NCI-H1694 treated with DMSO at 0.1 percent for 48 hours (cell line): ENCODE results near the gene KPNB1.
A peak's percentile ranks its signal among the peaks of the same experiment; 100 is the strongest.

Source experiments
- DNase-seq: peaks from one replicate; lab custom pipeline; 2025; lab: John Stamatoyannopoulos, UW

Gene KPNB1

DNA sequence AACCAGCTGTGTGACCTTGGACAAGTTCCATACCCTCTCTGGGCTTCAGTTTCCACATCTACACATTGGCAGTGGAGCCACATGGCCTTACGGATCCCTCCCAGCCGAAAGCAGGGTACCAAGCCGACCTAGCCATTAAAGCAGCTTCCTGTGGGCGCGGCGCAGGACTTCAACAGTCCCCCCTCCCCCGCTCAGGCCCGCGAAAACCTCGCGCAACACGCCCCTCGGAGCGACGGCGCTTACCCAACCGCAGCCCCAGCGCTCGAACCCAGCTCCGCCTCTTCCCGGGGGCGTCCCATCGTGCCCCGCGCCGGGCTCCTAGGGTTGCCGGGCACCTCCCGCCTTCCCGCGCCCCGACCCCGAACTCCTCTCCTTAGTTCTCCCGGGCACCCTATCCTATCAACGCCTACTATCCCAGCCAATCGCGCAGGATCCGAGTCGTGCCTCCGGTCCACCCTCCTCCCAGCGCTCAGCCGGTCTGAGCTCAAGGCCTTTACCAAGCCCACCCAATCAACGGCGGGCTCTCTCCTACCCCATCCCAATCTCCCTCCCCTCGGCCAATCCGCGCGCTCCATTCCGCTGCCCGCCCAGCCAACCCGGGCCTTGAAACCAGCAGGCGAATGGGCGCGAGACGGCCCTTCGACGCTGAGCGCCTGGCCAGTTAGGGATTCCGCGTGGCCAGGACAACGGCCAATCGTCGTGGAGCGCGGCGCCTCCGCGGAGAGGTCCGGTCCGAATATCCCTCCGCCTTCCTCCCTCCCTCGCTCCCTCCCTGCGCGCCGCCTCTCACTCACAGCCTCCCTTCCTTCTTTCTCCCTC is at the start of gene KPNB1:
KPNB1 (plus strand) TSS at position 767 of the 819 bp plus-strand sequence. CDS start 326 bp downstream, outside the sequence.
- peak; percentile 100 for DNase-seq

DNA sequence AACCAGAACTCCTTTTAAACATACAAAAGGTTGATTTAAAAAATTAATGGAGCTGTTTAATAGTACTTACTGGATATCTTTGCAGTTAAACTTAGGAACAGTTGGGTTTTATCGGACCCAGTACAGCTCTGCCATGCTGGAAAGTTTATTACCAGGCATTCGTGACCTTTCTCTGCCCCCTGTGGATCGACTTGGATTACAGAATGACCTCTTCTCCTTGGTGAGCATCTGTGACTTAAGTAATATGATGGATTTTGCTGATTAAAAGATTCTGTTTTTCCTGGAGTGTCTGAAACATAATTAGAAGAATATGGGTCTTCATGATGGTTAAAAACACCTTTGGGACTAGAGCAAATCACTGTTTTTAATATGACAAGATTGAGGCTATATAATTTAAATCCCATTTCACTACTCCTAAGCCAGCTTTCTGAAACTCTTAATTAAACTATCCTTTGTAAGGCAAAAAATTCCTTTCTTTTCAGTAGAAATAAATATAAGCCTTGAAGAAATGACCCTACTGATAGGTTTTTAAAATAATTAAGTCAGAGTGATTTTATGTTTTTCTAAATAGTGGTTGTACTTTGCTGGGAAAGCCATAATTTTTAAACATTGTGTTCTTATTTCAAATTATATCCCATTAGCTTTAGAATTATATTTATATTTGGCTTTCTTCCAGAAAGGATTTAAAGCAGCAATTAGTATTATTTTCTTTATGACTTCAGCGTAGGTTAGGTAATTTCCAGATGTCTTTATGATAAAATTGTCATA is 45.7 kb upstream of the KPNB1 start:
- DNase-seq: no peak

DNA sequence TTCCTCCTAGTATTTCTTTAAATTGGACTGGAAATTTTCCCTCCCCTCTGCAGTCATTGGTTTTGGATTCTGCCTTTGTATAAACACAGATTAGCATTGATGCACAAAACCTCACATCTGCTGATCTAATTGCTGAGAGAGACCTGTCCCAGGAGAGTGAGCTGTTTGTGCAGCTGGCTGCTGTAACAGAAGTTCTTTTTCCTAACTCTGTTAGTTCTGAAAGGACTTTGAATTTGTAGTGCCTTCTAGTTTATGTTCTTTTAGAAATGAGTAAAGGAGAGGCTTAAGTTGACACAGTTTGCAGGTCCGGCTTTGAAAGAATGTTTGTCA is 45.2 kb upstream of the KPNB1 start:
- peak; percentile 94 for DNase-seq

DNA sequence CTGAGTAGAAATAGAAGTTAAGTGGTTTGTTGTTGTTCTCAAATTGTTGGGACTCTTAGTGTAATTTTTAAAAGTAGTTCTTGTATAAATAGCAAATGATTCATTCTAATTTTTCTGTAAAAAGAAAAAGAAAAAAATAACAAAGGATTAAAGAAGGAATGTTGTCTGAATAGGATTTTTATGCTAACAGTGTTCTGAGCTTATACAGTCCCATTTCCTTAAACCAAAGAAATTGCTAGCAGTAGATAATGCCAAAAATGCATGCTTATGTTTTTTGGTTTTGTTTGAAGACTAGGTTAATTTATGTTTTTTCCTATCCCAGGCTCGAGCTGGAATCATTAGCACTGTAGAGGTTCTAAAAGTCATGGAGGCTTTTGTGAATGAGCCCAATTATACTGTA is 44.7 kb upstream of the KPNB1 start:
- DNase-seq: no peak

DNA sequence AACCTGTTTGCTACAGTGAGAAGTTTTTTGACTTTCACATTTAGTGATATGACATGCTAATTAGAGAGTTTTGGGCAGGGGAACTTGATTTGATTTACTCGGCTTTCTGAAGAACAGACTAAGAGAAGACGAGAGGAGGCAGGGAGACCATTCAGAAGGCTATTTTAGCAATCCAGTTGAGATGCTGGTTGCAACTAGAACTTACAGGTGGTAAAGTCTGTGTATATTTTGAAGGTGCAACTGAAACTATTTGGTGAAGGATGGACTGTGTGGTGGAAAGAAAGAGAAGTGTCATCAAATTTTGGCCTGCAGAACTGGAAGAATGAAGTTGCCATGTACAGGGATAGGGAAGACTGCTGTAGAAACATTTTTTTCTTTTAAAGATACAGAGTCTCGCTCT is 42.2 kb upstream of the KPNB1 start:
- no peak for DNase-seq

DNA sequence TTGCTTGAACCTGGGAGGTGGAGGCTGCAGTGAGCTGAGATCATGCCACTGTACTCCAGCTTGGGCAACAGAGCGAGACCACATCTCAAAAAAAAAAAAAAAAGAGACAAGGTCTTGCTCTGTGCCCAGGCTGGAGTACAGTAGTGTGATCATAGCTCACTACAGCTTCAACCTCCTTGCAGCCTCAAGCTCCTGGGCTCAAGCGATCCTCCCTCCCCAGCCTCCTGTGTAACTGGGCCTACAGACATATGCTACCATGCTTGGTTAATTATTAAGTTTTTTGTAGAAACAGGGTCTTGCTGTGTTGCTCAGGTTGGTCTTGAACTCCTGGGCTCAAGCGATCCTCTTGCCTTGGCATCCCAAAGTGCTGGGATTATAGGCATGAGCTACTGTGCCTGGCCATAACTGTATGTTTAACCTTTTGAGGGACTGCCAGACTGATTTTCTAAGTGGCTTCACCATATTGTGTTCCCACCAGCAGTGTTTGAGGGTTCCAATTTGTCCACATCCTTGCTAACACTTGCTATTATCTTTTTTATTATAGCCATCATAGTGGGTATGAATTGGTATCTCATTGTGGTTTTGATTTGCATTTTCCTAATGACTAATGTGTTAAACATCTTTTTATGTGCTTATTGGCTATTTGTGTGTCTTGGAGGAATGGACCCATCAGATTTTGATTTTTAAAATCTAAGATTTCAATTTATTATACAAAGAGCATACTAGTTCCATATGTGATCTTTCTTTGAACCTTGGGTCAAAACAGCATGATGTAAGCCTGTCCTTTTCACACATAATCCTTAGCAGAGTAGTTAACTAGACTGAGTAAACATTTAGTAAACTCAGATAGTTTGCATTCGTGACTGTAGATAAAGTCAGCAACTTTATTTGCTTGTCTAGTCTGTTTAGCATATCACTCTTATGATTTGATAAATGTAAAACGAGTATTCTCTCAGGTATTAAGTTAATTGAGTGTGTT is 38.1 kb upstream of the KPNB1 start:
- no peak for DNase-seq

DNA sequence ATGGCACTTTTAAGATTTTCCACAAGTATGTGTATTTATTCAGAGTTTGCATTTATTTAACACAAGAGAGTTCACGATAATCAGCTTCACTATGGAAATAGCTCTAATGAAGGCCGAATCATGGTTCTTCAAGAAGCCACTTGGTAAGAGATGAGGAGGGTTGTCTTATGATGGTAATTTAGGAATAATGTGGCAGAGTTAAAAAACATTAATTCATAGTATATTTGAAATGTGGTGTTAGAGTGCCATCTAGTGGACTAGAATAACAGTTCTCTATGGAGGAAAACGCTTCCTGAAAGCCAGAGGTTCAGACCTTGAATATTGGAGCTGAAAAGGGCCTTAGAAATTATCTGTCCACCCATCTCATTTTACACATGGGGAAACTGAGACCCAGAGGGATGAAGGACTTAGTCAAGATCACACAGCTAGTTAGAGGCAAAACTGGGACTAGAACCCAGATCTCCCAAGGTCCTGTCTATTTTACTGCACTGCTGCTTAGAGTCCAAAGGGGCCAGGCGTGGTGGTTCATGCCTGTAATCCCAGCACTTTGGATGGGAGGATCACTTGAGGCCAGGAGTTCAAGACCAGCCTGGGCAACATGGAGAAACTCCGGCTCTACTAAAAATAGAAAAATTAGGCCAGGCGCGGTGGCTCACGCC is 33.8 kb upstream of the KPNB1 start:
- DNase-seq: peak; percentile 76

DNA sequence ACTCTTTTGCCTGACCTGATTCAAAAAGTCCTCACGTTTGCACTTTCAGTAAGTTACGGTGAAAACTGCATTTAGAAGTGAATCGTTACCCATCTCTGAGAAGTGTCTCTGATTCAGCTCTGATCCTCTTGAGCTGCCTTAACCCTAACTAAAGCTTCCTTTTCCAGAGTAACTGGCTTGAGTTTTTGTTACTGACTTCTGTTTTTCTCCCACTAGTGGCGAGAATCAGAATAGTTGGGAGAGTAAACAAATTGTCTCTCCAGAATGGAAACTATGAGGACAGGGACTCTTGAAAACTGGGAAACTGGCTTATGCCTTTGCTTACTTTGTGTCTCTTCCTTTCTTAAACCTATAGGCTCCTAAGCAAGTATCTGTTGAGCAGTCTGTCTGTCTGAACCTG is 31.3 kb upstream of the KPNB1 start:
- DNase-seq: peak; percentile 4

DNA sequence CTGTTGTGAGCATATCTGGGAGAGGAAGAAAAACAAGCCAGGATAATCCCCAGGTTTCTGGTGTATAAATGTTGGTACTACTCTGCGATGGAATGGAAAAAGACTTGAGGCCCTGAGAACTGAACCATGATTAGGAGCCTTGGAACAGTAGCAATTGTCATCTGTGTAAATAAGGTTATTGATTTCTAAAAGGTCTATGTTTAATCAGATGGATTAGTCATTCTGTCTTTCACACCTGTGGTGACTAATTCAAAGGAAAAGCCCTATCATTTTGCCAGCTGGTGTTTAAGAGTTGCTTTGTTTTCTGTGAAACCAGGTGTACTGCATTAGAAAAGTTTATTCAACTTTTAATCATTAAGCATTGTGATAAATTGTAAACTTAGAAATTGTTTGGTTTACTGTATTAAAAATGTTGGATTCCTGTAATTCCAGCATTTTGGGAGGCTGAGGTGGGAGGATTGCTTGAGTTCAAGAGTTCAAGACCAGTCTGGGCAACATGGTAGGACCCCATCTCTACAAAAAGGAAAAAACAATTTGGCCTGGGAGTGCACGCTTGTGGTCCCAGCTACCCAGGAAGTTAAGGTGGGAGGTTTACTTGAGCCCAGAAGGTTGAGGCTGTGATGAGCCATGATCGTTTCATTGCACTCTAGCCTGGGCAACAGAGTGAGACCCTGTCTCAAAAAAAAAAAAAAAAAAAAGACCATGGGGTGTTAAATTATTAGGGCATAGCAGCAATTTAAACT is 29.0 kb upstream of the KPNB1 start:
- DNase-seq: no peak

DNA sequence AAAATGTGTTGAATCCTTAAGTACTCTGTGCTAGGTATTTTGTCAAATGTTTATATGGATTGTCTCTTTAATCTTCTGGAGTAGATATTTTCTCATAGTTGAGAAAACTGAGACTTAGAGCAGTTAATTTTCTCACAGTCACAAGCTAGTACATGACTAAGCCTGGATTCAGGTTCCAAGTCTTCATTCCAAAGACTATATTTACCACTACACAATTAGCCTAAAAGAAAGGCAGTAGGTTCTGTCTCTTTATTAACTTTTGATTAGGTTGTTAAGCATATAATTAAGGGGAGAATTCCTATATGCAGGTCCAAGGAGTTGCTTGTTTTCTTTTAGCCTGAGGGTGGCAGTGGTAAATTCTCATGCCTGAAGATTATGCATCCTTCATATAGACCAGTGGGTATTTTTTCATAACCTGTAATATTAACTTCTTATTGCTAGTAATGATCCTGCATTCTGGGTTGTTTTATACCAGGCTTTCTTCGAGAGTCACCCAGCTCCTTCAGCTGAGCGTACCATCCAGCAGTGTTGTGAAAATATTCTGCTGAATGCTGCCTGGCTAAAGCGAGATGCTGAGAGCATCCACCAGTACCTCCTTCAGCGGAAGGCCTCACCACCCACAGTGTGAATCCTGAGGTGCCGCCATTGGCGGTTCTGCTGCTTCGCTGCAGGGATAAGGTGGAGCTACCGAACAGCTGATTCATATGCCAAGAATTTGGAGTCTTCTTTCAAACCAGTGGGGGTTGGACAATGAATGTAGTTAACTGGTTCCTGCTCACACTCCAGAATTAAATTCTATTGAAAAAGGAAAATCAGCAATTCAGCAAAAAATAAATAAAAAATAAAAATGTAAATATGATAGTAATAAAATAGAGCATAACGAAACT is 28.2 kb upstream of the KPNB1 start:
- no peak for DNase-seq

DNA sequence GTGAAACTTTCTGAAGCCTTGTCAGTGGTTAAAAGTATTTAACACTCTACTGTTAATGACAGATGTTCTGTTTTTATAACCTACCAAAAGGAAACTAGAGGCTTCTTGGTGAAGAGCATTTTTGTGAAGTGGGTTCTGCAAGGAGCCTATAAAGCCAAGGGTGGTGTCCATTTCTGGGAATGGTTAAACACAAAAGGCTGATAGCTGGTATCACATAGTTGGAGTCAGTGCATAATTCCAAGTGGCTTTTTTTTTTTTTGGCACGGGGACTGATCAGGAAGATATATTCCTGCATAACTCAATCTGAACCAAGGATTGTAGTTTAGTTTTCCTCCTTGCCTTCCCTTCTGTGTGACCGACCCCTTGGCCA is 27.6 kb upstream of the KPNB1 start:
- DNase-seq: no peak

DNA sequence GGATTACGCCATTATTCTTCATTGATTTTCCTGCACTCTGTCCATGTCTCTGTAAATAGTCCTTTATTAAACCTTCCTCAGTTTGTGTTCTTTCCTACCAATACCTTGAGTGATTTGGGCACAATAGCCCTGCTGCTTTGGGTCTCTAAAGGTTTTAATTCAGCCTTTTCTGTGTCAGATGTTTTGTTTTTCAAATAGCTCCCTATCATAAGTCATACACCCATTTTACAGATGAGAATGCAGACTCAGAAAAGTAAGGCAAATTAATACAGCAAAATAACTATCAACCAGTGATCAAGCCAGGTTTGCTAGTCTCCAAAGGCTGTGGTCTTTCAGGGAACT is 25.0 kb upstream of the KPNB1 start:
- DNase-seq: no peak

DNA sequence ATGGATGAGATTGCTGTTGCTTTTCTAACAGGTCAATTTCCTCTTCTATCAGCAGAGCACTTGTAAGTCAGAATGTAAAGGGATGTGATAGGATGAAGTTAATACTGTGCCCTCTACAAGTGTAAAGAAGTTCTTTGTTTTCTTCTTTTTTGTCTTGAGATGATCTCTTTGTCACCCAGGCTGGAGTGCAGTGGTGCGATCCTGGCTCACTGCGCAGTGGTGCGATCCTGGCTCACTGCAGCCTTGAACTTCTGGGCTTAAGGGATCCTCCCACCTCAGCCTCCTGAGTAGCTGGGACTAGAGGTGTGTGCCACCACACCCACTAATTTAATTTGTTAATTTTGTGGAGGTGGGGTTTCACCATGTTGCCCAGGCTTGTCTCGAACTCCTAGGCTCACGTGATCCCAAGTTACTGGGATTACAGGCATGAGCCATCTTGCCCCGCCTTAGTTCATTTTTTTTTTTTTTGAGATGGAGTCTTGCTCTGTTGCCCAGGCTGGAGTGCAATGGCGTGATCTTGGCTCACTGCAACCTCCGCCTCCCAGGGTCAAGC is 21.6 kb upstream of the KPNB1 start:
- DNase-seq: no peak

DNA sequence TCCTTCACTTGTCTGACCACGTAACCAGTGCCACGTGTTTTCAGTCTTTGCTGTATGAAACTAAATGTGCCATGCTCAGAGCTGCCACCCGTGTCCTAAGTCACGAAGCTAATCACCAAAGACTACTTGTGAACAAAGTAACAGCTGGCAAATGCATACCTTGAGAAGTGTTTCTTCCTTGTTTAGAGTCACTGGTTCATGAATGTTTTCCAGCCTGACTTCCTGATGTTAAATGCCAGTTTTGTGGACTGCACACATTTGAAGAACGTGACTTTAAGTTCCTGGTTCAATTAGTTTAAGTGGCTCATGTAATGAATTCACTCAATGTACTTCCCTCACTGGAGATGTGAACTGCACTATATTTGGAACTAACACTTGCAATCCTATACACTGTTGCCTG is 19.9 kb upstream of the KPNB1 start:
- DNase-seq: no peak

DNA sequence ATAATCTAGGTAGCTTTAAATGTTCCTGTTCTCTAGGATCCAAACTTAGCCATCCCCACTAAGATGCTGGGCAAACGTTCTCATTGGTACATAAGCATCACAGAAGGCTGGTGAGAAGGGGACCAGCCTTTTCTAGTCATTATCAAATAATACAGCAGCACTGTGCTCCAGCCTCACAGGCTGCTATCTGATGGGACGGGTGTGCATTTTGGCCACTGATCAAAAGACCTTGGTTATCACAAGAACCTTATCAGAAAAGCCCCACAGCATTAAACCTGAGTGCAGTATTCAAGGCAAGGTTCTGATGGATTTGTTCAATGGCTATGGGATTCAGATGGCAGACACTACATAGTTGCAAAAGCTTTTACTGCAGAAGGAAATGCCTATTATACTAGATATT is 19.1 kb upstream of the KPNB1 start:
- no peak for DNase-seq

DNA sequence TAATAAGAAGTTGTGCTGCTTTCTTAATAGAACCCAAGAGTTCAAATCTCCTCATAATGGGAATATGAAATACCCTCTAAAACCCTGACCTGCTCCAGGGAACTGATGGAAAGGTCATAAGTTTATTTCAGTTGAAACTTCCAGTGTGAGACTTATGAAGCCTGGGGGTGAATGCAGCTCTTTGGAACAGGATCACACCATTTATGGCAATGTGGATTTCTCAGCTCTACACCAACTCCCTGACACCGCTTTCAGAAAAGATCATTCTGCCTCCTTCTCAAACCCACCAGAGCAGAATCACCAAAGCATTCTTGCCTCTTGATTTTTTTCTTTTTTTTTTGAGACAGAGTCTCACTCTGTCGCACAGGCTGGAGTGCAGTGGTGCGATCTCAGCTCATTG is 16.7 kb upstream of the KPNB1 start:
- DNase-seq: no peak

DNA sequence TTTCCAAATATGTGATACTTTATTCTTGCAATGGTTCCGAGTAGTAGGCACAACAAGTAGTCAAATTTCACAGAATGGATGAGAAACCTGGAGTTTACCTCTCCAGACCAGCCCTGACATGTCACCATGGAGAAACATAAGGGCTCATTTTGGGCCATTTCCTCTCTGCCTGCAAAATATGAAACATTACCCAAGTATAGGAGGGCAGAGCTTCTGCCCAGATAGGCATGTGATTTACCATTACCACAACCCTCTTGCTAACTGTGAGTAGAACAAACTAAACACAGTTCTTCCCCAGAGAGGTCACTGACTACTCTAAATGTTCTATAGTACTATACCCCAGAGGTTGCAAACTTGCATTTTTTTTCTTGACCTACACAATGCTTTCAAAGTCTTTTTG is 15.7 kb upstream of the KPNB1 start:
- DNase-seq: peak; percentile 15

DNA sequence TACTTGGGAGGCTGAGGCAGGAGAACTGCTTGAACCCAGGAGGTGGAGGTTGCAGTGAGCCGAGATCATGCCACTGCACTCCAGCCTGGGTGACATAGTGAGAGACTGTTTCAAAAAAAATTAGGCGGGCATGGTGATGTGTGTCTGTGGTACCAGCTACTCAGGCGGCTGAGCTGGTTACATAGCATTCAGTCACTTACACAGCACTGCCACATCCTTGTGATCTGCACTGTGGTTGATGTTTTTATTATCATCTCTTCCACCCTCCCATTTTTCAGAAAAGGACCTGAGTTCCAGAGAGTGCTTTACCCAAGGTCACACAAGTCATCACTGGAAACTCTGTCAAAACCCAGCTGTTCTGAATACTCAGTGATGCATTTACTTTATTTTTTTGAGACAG is 14.8 kb upstream of the KPNB1 start:
- DNase-seq: no peak

DNA sequence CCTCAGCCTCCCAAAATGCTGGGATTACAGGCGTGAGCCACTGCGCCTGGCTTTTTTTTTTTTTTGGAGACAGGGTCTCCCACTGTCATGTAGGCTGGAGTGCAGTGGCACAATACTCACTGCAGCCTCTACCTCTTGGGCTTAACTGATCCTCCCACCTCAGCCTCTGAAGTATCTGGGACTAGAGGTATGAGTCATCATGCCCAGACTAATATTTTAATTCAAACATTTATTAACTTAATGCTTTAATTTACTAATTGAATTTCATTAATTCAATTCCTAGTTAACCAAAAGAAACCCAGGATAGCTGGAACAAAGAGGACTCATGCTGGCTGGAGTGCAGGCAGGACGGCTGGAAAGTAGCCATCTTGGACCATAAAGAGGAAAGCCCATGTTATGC is 14.0 kb upstream of the KPNB1 start:
- no peak for DNase-seq
